ENCODE measurements around the gene MORN1.

MORN1 gene

DNA sequence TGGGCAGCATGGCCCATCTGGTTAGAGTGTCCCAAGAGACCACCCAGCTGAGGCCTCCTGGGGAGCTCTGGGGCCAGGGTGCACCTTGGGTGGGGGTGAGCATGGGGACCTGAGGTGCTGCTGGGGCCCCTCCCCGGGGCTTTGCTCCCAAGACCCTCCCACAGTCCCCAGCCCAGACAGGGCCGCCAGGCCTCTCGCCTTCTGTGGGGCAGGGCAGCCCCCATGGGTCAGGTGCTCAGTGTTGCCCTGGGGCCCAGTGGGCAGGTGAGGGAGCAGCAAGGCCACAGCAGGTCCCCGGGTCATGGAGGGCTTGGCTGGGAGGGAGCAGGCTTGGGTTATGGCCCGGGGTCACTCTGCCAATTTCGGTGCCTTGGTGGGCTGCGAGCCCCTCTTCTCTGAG lies 45.5 kb upstream of the MORN1 start:
- Histone ChIP-seq H3K9me3 (replicated peaks; ENCODE audit: insufficient read depth, low read length) (no peaks in the 10 kb centered on the region), H3K9ac (ENCODE audit: low read length) (no peak overlapping the region), H3K27ac (ENCODE audit: low read length) (no peak overlapping the region), H3K79me2 (ENCODE audit: low read length) (no peaks in the 10 kb centered on the region), H2AFZ (ENCODE audit: low read length) (no peak overlapping the region), H3K4me1 (ENCODE audit: low read length) (peaks cover 12% of the 10 kb centered on the region), H3K4me3 (ENCODE audit: low read length) (no peak overlapping the region), H3K27me3 (replicated peaks; ENCODE audit: insufficient read depth, low read length) (peaks cover 73% of the 10 kb centered on the region), H3F3A (ENCODE audit: insufficient read depth, low read length) (no peaks in the 10 kb centered on the region), H3K36me3 (replicated peaks; ENCODE audit: insufficient read depth, low read length) (no peaks in the 10 kb centered on the region), H3K4me2 (ENCODE audit: low read depth, low read length) (no peak overlapping the region), H4K20me1 (ENCODE audit: insufficient read depth, low read length) (no peaks in the 10 kb centered on the region), H3K9me2 (replicated peaks; ENCODE audit: insufficient read depth, low read length) (no peaks in the 10 kb centered on the region)
- DNase-seq, result no peak
- TF ChIP-seq EZH2 (optimal IDR thresholded peaks at IDR 0.05; ENCODE audit: low read depth, low read length) (no peak), EZH2phosphoT487 (IDR thresholded peaks at IDR 0.05; ENCODE audit: low read length) (no peak)
- TF ChIP-seq, protein P1, sequence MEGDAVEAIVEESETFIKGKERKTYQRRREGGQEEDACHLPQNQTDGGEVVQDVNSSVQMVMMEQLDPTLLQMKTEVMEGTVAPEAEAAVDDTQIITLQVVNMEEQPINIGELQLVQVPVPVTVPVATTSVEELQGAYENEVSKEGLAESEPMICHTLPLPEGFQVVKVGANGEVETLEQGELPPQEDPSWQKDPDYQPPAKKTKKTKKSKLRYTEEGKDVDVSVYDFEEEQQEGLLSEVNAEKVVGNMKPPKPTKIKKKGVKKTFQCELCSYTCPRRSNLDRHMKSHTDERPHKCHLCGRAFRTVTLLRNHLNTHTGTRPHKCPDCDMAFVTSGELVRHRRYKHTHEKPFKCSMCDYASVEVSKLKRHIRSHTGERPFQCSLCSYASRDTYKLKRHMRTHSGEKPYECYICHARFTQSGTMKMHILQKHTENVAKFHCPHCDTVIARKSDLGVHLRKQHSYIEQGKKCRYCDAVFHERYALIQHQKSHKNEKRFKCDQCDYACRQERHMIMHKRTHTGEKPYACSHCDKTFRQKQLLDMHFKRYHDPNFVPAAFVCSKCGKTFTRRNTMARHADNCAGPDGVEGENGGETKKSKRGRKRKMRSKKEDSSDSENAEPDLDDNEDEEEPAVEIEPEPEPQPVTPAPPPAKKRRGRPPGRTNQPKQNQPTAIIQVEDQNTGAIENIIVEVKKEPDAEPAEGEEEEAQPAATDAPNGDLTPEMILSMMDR (IDR thresholded peaks at IDR 0.05; ENCODE audit: low read length), result no peak

DNA sequence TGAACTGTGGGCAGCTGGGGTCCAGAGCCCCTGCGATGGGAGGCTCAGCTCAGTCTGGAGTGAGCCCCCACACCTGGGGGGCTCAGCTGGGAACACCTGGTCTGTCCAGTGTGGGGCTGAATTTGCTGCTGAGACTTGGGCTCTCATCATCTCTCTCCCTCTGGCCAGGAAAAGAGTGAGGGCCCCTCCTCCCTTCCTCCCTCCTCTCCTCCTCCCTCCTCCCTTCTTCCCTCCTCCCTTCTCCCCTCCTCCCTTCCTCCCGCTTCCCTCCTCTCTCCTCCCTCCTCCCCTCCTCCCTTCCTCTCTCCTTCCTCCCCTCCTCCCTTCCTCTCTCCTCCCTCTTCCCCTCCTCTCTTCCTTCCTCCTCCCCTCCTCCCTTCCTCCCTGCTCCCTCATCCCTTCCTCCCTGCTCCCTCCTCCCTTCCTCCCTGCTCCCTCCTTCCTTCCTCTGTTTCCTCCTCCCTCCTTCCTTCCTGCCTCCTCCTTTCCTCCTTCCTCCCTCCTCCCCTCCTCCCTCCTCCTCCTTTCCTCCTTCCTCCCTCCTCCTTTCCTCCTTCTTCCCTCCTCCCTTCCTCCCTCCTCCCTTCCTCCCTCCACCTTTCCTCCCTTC lies 44.5 kb upstream of the MORN1 start:
- peaks cover 73% of the 10 kb centered on the region for H3K27me3 ChIP-seq (replicated peaks; ENCODE audit: insufficient read depth, low read length)
- DNase-seq, result no peak

DNA sequence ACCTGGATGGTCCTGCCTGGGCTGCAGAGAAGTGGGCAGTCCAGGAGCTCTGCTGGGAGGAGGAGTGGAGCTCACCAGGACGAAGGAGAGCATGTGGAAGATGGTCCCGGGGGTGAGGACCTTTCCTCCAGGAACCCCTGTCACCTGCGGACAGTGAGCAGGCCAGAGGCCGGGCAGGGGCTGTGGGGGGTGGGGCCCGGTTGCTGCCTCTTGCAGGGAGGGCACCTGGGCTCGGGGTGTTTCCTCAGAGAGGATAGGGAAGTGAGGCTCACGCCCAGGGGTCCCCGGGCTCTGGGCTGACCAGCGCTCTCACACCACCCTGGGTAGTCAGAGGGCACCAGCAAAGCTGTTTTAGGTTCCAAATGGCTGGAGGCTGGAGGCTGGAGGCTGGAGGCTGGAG lies 43.7 kb upstream of the MORN1 start:
- Histone ChIP-seq H3K79me2 (ENCODE audit: low read length) (no peaks in the 10 kb centered on the region), H3K9me3 (replicated peaks; ENCODE audit: insufficient read depth, low read length) (no peaks in the 10 kb centered on the region), H3K36me3 (replicated peaks; ENCODE audit: insufficient read depth, low read length) (no peaks in the 10 kb centered on the region), H2AFZ (ENCODE audit: low read length) (no peak overlapping the region), H3F3A (ENCODE audit: insufficient read depth, low read length) (no peaks in the 10 kb centered on the region), H3K4me2 (ENCODE audit: low read depth, low read length) (no peak overlapping the region), H3K27me3 (replicated peaks; ENCODE audit: insufficient read depth, low read length) (peaks cover 76% of the 10 kb centered on the region), H3K4me3 (ENCODE audit: low read length) (no peak overlapping the region), H3K4me1 (ENCODE audit: low read length) (peaks cover 12% of the 10 kb centered on the region), H3K27ac (ENCODE audit: low read length) (no peak overlapping the region), H3K9me2 (replicated peaks; ENCODE audit: insufficient read depth, low read length) (no peaks in the 10 kb centered on the region), H4K20me1 (ENCODE audit: insufficient read depth, low read length) (no peaks in the 10 kb centered on the region), H3K9ac (ENCODE audit: low read length) (no peak overlapping the region)
- no peak for TF ChIP-seq EZH2 (optimal IDR thresholded peaks at IDR 0.05; ENCODE audit: low read depth, low read length)
- TF ChIP-seq, protein P1 (IDR thresholded peaks at IDR 0.05; ENCODE audit: low read length), result no peak
- TF ChIP-seq EZH2phosphoT487 (IDR thresholded peaks at IDR 0.05; ENCODE audit: low read length), result no peak
- DNase-seq, result no peak

More for the DNA sequence above, 44.5 kb upstream of the MORN1 start:
- Histone ChIP-seq H3K9me2 (replicated peaks; ENCODE audit: insufficient read depth, low read length) (no peaks in the 10 kb centered on the region), H3K4me3 (ENCODE audit: low read length) (no peak overlapping the region), H3K79me2 (ENCODE audit: low read length) (no peaks in the 10 kb centered on the region), H3K36me3 (replicated peaks; ENCODE audit: insufficient read depth, low read length) (no peaks in the 10 kb centered on the region), H3K9ac (ENCODE audit: low read length) (no peak overlapping the region), H3K4me2 (ENCODE audit: low read depth, low read length) (no peak overlapping the region), H3K9me3 (replicated peaks; ENCODE audit: insufficient read depth, low read length) (no peaks in the 10 kb centered on the region), H4K20me1 (ENCODE audit: insufficient read depth, low read length) (no peaks in the 10 kb centered on the region), H3F3A (ENCODE audit: insufficient read depth, low read length) (no peaks in the 10 kb centered on the region), H3K27ac (ENCODE audit: low read length) (no peak overlapping the region), H2AFZ (ENCODE audit: low read length) (no peak overlapping the region), H3K4me1 (ENCODE audit: low read length) (peaks cover 12% of the 10 kb centered on the region)
- TF ChIP-seq, protein P1 (IDR thresholded peaks at IDR 0.05; ENCODE audit: low read length), result no peak
- TF ChIP-seq EZH2phosphoT487 (IDR thresholded peaks at IDR 0.05; ENCODE audit: low read length) (no peak), EZH2 (optimal IDR thresholded peaks at IDR 0.05; ENCODE audit: low read depth, low read length) (no peak)

Measured in MM.1S (cell line).